Keratinocyte (primary cell): ENCODE measurements around the gene GRK1.

Experiments
- CTCF ChIP-seq, 3 experiments: IDR thresholded peaks in 1 of 3; conservative IDR thresholded peaks in 1 of 3; optimal IDR thresholded peaks in 1 of 3; 2 replicates in 2 of 3; 3 replicates in 1 of 3; pipeline versions ENCODE3 to v1.5.1; 2011; ENCODE audit warnings: low read length in 3 of 3, mild to moderate bottlenecking in 3 of 3, moderate library complexity in 2 of 3, control low read depth in 1 of 3, inconsistent platforms in 1 of 3; ENCODE audit not compliant: insufficient read depth in 2 of 3; ENCODE audit errors: extremely low read depth in 1 of 3
- EZH2 ChIP-seq: IDR thresholded peaks from one replicate; pipeline ENCODE4 v1.6.1; 2012; ENCODE audit warnings: inconsistent platforms, mild to moderate bottlenecking, low read length, moderate library complexity

GRCh38 chr13:113656831-113657671 is 10.0 kb upstream of the GRK1 start:
- TF ChIP-seq CTCF (optimal IDR thresholded peaks at IDR 0.05 in 1 of 3, IDR thresholded peaks at IDR 0.05 in 1 of 3, conservative IDR thresholded peaks at IDR 0.05 in 1 of 3; ENCODE audit: extremely low read depth in 1 of 3, insufficient read depth in 2 of 3, low read length in 3 of 3) (no peak), EZH2 (no peak)
